Esophagus squamous epithelium (tissue), 4 donors: ENCODE measurements around the gene ARFRP1.

Experiments used
- CTCF ChIP-seq, 6 experiments: fragments of 450-650 bp in 4 of 6; fragments of 200-600 bp in 2 of 6; sonication (generic) in 2 of 6; IDR thresholded peaks; one replicate each; pipeline ENCODE4 v1.5.1; 2016 to 2019; ENCODE audit warnings: antibody characterized with exemption in 6 of 6, mild to moderate bottlenecking in 4 of 6, moderate library complexity in 4 of 6
- POLR2A ChIP-seq, 4 donors: fragments of 450-650 bp; IDR thresholded peaks; one replicate each; pipeline ENCODE4 v1.6.1; 2017; ENCODE audit warnings: antibody characterized with exemption in 4 of 4, mild to moderate bottlenecking in 4 of 4, moderate library complexity in 3 of 4

- TF ChIP-seq POLR2A (IDR thresholded peaks at IDR 0.05) (no peak), CTCF (IDR thresholded peaks at IDR 0.05) (no peak)
Observed at GRCh38 chr20:63693083-63693732, 14.6 kb downstream of the ARFRP1 start.
